ENCODE data around the gene C5orf15. TPM values are rescaled to one million over a fixed set of nuclear protein-coding genes. Genes with fewer than 3 reads are reported as not detected.

The C5orf15 gene
- total RNA-seq, 2 experiments from 2014 or later = 19.2 to 21.3 TPM

DNA sequence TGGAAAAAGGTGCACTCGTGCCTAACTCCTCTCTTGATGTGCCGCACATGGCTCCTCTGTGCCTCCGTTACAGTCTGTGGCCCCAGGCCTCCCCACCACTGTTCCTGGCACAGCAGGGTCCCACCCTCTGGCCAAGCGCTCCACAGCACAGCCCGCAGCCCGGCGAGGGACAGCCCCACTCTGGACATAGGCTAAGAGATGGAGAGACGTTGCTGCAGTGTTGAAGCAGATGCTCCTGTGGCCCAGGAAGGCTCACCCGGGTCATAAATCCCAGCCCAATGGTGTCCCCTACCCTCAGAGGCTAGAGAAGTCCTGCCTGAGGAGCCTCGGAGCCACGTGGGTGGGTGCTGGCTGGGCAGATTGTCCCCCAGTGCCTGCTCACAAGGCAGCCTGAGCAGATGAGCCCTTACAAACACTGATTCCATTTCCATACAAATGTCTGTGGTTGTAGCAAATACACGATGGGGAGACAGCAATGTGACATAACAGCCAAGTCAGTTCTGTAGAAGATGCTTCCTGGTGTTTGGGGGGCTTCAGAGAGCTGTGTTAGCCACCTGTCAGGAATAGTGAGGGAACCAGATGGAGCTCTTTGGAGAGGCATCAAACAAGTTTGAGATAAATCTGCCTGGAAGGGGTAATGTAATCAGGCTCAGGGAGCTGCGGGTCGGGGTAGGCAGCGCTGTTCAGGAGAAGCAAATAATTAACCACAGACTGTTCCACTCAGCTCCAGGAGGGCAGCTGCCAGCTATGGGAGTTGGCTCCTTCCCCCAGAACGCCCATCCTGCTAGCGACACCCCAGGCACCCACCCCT is 41.7 kb downstream of the C5orf15 start:
- H3K27me3 Mint-ChIP-seq (ENCODE audit: low read depth) = peaks cover 7% of the 10 kb centered on the region
- peaks cover 16% of the 10 kb centered on the region for H3K4me1 Mint-ChIP-seq (ENCODE audit: low read depth)

GRCh38 chr5:133925866-133926488 is 42.4 kb downstream of the C5orf15 start:
- DNase-seq (no peak), ATAC-seq (no peak)
- ChIA-PET CTCF (no interaction called here), POLR2A (interaction anchor here (0.8 kb wide), 1 partner anchor 56 kb away, joined by 3 read pairs; no protein-coding TSS in a partner anchor)
- no peak overlapping the region for H3K4me3 Mint-ChIP-seq
- H3K4me1 Mint-ChIP-seq (ENCODE audit: low read depth) = peaks cover 13% of the 10 kb centered on the region
- no peaks in the 10 kb centered on the region for H3K36me3 Mint-ChIP-seq (ENCODE audit: low read depth)
- peaks cover 7% of the 10 kb centered on the region for H3K27me3 Mint-ChIP-seq (ENCODE audit: low read depth)
- H3K9me3 Mint-ChIP-seq (ENCODE audit: insufficient read depth) = no peaks in the 10 kb centered on the region
- H3K27ac Mint-ChIP-seq = no peak overlapping the region

More for the DNA sequence above, 41.7 kb downstream of the C5orf15 start:
- H3K36me3 Mint-ChIP-seq (ENCODE audit: low read depth) = no peaks in the 10 kb centered on the region
- H3K4me3 Mint-ChIP-seq = no peak overlapping the region
- no peaks in the 10 kb centered on the region for H3K9me3 Mint-ChIP-seq (ENCODE audit: insufficient read depth)
- no peak overlapping the region for H3K27ac Mint-ChIP-seq
- POLR2A ChIA-PET = interaction anchor here (0.8 kb wide), 1 partner anchor 56 kb away, joined by 3 read pairs; no protein-coding TSS in a partner anchor
- DNase-seq (no peak), ATAC-seq (no peak)
- CTCF ChIA-PET = no interaction called here

- ChIA-PET POLR2A (no interaction called here), CTCF (no interaction called here)
- Mint-ChIP-seq H3K27ac (no peak overlapping the region), H3K36me3 (ENCODE audit: low read depth) (no peaks in the 10 kb centered on the region), H3K4me3 (no peak overlapping the region), H3K9me3 (ENCODE audit: insufficient read depth) (no peaks in the 10 kb centered on the region), H3K4me1 (ENCODE audit: low read depth) (peaks cover 11% of the 10 kb centered on the region), H3K27me3 (ENCODE audit: low read depth) (peaks cover 7% of the 10 kb centered on the region)
- DNase-seq = no peak
- ATAC-seq = no peak
These were observed 43.2 kb downstream of the C5orf15 start for GRCh38 chr5:133925269-133925668.

- ChIA-PET POLR2A (no interaction called here), CTCF (no interaction called here)
- ATAC-seq = no peak
These were observed 44.1 kb downstream of the C5orf15 start for GRCh38 chr5:133924221-133924920.

DNA sequence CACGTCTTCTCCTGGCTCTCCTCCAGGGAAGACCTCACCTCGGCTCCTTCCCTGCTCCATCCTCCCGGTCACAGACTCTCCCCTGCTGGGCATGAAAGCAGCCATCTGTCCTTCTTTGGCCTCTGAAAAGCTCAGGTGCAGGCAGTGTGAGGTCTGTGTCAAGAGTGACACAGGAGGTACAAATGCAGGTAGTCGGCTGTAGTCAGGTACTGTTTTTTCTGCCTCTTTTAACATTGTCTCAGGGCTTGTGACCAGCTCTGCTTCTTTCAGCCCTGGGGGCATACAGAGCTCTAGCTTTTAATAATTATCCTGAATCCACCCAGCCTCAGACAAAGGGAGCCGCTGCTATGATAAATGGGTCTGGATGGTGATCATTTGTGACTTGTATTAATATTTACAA is 46.4 kb downstream of the C5orf15 start:
- ChIA-PET POLR2A (no interaction called here), CTCF (interaction anchor here (1.2 kb wide), 1 partner anchor 53 kb away, joined by 4 read pairs; no protein-coding TSS in a partner anchor)
- DNase-seq (no peak), ATAC-seq (no peak)
- Mint-ChIP-seq H3K9me3 (ENCODE audit: insufficient read depth) (no peaks in the 10 kb centered on the region), H3K36me3 (ENCODE audit: low read depth) (no peaks in the 10 kb centered on the region), H3K27ac (no peak overlapping the region), H3K4me1 (ENCODE audit: low read depth) (no peaks in the 10 kb centered on the region), H3K27me3 (ENCODE audit: low read depth) (peaks cover 7% of the 10 kb centered on the region), H3K4me3 (no peak overlapping the region)

More at GRCh38 chr5:133924221-133924920, 44.1 kb downstream of the C5orf15 start:
- no peak for DNase-seq
- H3K36me3 Mint-ChIP-seq (ENCODE audit: low read depth) = no peaks in the 10 kb centered on the region
- H3K4me1 Mint-ChIP-seq (ENCODE audit: low read depth) = peaks cover 2% of the 10 kb centered on the region
- peaks cover 7% of the 10 kb centered on the region for H3K27me3 Mint-ChIP-seq (ENCODE audit: low read depth)
- H3K4me3 Mint-ChIP-seq = no peak overlapping the region
- no peaks in the 10 kb centered on the region for H3K9me3 Mint-ChIP-seq (ENCODE audit: insufficient read depth)
- H3K27ac Mint-ChIP-seq = no peak overlapping the region

GRCh38 chr5:133921069-133921468 is 47.4 kb downstream of the C5orf15 start:
- no peak for DNase-seq
- no peaks in the 10 kb centered on the region for H3K9me3 Mint-ChIP-seq (ENCODE audit: insufficient read depth)
- no peak overlapping the region for H3K27ac Mint-ChIP-seq
- ChIA-PET CTCF (no interaction called here), POLR2A (no interaction called here)
- no peaks in the 10 kb centered on the region for H3K36me3 Mint-ChIP-seq (ENCODE audit: low read depth)
- no peak for ATAC-seq
- H3K27me3 Mint-ChIP-seq (ENCODE audit: low read depth) = peaks cover 7% of the 10 kb centered on the region
- H3K4me1 Mint-ChIP-seq (ENCODE audit: low read depth) = no peaks in the 10 kb centered on the region
- H3K4me3 Mint-ChIP-seq = no peak overlapping the region

- no peak for DNase-seq
- Mint-ChIP-seq H3K36me3 (ENCODE audit: low read depth) (no peaks in the 10 kb centered on the region), H3K9me3 (ENCODE audit: insufficient read depth) (no peaks in the 10 kb centered on the region), H3K27ac (no peak overlapping the region), H3K4me1 (ENCODE audit: low read depth) (no peaks in the 10 kb centered on the region), H3K4me3 (no peak overlapping the region), H3K27me3 (ENCODE audit: low read depth) (peaks cover 7% of the 10 kb centered on the region)
- POLR2A ChIA-PET = no interaction called here
- ATAC-seq = no peak
- CTCF ChIA-PET = interaction anchor here (0.6 kb wide), 1 partner anchor 850 kb away, joined by 3 read pairs; no protein-coding TSS in a partner anchor
These were observed 49.0 kb downstream of the C5orf15 start for GRCh38 chr5:133919148-133920136.

- H3K27ac Mint-ChIP-seq = no peak overlapping the region
- ChIA-PET CTCF (no interaction called here), POLR2A (interaction anchor here (0.5 kb wide), 1 partner anchor 35 kb away, joined by 3 read pairs; no protein-coding TSS in a partner anchor)
- DNase-seq = no peak
- H3K36me3 Mint-ChIP-seq (ENCODE audit: low read depth) = no peaks in the 10 kb centered on the region
- ATAC-seq = no peak
- no peaks in the 10 kb centered on the region for H3K4me1 Mint-ChIP-seq (ENCODE audit: low read depth)
- H3K27me3 Mint-ChIP-seq (ENCODE audit: low read depth) = peaks cover 7% of the 10 kb centered on the region
- no peaks in the 10 kb centered on the region for H3K9me3 Mint-ChIP-seq (ENCODE audit: insufficient read depth)
- no peak overlapping the region for H3K4me3 Mint-ChIP-seq
These were observed 49.7 kb downstream of the C5orf15 start for GRCh38 chr5:133918731-133919130.

- DNase-seq (no peak), ATAC-seq (no peak)
- no peak overlapping the region for H3K4me3 Mint-ChIP-seq
- ChIA-PET POLR2A (interaction anchor here (0.5 kb wide), 1 partner anchor 35 kb away, joined by 3 read pairs; no protein-coding TSS in a partner anchor), CTCF (no interaction called here)
- no peaks in the 10 kb centered on the region for H3K9me3 Mint-ChIP-seq (ENCODE audit: insufficient read depth)
- H3K4me1 Mint-ChIP-seq (ENCODE audit: low read depth) = no peaks in the 10 kb centered on the region
- H3K36me3 Mint-ChIP-seq (ENCODE audit: low read depth) = no peaks in the 10 kb centered on the region
- peaks cover 7% of the 10 kb centered on the region for H3K27me3 Mint-ChIP-seq (ENCODE audit: low read depth)
- H3K27ac Mint-ChIP-seq = no peak overlapping the region
These were observed 50.1 kb downstream of the C5orf15 start for GRCh38 chr5:133918316-133918715.

- ATAC-seq = no peak
- ChIA-PET CTCF (interaction anchor here (1.3 kb wide), 1 partner anchor 11 kb away, joined by 3 read pairs; no protein-coding TSS in a partner anchor), POLR2A (no interaction called here)
These were observed 50.6 kb downstream of the C5orf15 start for GRCh38 chr5:133917785-133918184.

DNA sequence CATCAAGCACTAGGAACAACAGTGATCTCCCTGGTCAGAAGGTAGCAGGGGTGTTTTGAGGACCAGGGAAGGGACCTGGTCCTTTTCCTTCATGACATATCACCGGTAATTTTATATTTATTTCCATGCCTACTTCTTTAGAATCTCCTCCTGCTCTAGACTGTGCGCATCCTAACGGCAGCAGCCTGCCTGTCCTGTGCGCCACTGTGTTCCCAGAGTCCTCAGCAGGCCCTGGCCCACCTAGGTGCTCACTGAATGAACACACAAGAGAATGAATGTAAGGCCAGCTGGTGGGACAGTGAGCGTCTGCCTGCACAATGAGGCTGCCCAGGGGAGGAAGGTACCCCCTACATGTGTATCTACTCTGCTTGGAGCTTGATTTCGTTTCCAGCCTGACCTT is 51.5 kb downstream of the C5orf15 start:
- Mint-ChIP-seq H3K36me3 (ENCODE audit: low read depth) (no peaks in the 10 kb centered on the region), H3K27me3 (ENCODE audit: low read depth) (no peaks in the 10 kb centered on the region), H3K27ac (no peak overlapping the region), H3K4me3 (no peak overlapping the region), H3K4me1 (ENCODE audit: low read depth) (no peaks in the 10 kb centered on the region), H3K9me3 (ENCODE audit: insufficient read depth) (no peaks in the 10 kb centered on the region)
- POLR2A ChIA-PET = no interaction called here
- no peak for DNase-seq
- no peak for ATAC-seq
- CTCF ChIA-PET = interaction anchor here (1.3 kb wide), 1 partner anchor 10 kb away, joined by 3 read pairs; no protein-coding TSS in a partner anchor

More at GRCh38 chr5:133917785-133918184, 50.6 kb downstream of the C5orf15 start:
- no peak for DNase-seq
- Mint-ChIP-seq H3K4me3 (no peak overlapping the region), H3K27me3 (ENCODE audit: low read depth) (peaks cover 7% of the 10 kb centered on the region), H3K9me3 (ENCODE audit: insufficient read depth) (no peaks in the 10 kb centered on the region), H3K36me3 (ENCODE audit: low read depth) (no peaks in the 10 kb centered on the region), H3K27ac (no peak overlapping the region), H3K4me1 (ENCODE audit: low read depth) (no peaks in the 10 kb centered on the region)

Data from activated CD8-positive, alpha-beta T cell treated with anti-CD3 and anti-CD28 coated beads, Interleukin-2, amount 10 ng/mL, durations not matched to agents 7 days and 5 days (primary cell).